Inflammatory macrophage treated with lipopolysaccharide for 1 hour (primary cell): ENCODE data around the gene CCNI.
A peak's percentile ranks its signal among the peaks of the same experiment; 100 is the strongest.
"Not testable (repeated sequence)": the region's sequence is repeated elsewhere in the genome, so short reads cannot be mapped to it uniquely, and the experiment has no call there.

Experiments used
- DNase-seq, 2 donors: peaks; one replicate each; pipeline ENCODE4 v3.0.0-alpha.2; 2020 to 2022

Gene CCNI

GRCh38 chr4:77075869-77076799, at the start of gene CCNI:
Gene CCNI, minus strand, starts transcription at chr4:77075989. Its CDS starts 9,627 bp downstream, at chr4:77066362.
- peak; percentile 89 to 96 for DNase-seq

- no peak for DNase-seq
Observed at GRCh38 chr4:77124576-77124975, 48.8 kb upstream of the CCNI start.

GRCh38 chr4:77123411-77123810, 47.6 kb upstream of the CCNI start:
- no peak for DNase-seq

GRCh38 chr4:77122656-77123055, 46.9 kb upstream of the CCNI start:
- DNase-seq: no peak

GRCh38 chr4:77121736-77122240, 46.0 kb upstream of the CCNI start:
- DNase-seq: no peak

GRCh38 chr4:77120886-77121508, 45.2 kb upstream of the CCNI start:
- no peak for DNase-seq

GRCh38 chr4:77117721-77118120, 41.9 kb upstream of the CCNI start:
- DNase-seq: no peak

GRCh38 chr4:77113069-77113468, 37.3 kb upstream of the CCNI start:
- no peak for DNase-seq

- no peak for DNase-seq
Observed at GRCh38 chr4:77110730-77111129, 34.9 kb upstream of the CCNI start.

- DNase-seq: peak in 1 of 2 donors; percentile 32
Observed at GRCh38 chr4:77104791-77105540, 29.2 kb upstream of the CCNI start.

- peak; percentile 36 to 71 for DNase-seq
Observed at GRCh38 chr4:77104388-77104787, 28.6 kb upstream of the CCNI start.

GRCh38 chr4:77100234-77100633, 24.4 kb upstream of the CCNI start:
- DNase-seq: no peak

- peak; percentile 55 to 63 for DNase-seq
Observed at GRCh38 chr4:77097611-77098010, 21.8 kb upstream of the CCNI start.

GRCh38 chr4:77095101-77095821, 19.5 kb upstream of the CCNI start:
- peak; percentile 56 to 78 for DNase-seq

GRCh38 chr4:77094496-77094895, 18.7 kb upstream of the CCNI start:
- DNase-seq: no peak

GRCh38 chr4:77093401-77093800, 17.6 kb upstream of the CCNI start:
- no peak for DNase-seq

GRCh38 chr4:77092975-77093374, 17.2 kb upstream of the CCNI start:
- DNase-seq: peak in 1 of 2 donors; percentile 34

GRCh38 chr4:77089866-77090265, 14.1 kb upstream of the CCNI start:
- no peak for DNase-seq

GRCh38 chr4:77087027-77087426, 11.2 kb upstream of the CCNI start:
- DNase-seq: not testable (repeated sequence)

GRCh38 chr4:77084019-77084639, 8.3 kb upstream of the CCNI start:
- DNase-seq: no peak

- no peak for DNase-seq
Observed at GRCh38 chr4:77082886-77083608, 7.3 kb upstream of the CCNI start.
